Smooth muscle cell (in vitro differentiated cells): ENCODE measurements around the gene OR52E6. TPM values are rescaled to one million over a fixed set of nuclear protein-coding genes. Genes with fewer than 3 reads are reported as not detected.
A peak's percentile ranks its signal among the peaks of the same experiment; 100 is the strongest.

Source experiments
- DNase-seq: peaks from one replicate; lab custom pipeline; 2025; ENCODE audit not compliant: unreplicated experiment; lab: John Stamatoyannopoulos, UW
- H2AFZ ChIP-seq: fragments of 200-600 bp; sonication (generic); 2 replicates; pipeline ENCODE4 v1.6.0; 2016; ENCODE audit warnings: antibody characterized with exemption, low read depth, mild to moderate bottlenecking
- H3F3A ChIP-seq: fragments of 200-600 bp; sonication (generic); 2 replicates; pipeline ENCODE4 v1.6.0; 2017; ENCODE audit warnings: antibody characterized with exemption, low read depth
- H3K27ac ChIP-seq: fragments of 200-600 bp; sonication (generic); 2 replicates; pipeline ENCODE4 v1.5.1; 2016; ENCODE audit warnings: low read depth, mild to moderate bottlenecking
- H3K27me3 ChIP-seq: fragments of 200-600 bp; sonication (generic); 2 replicates; pipeline ENCODE4 v1.6.1; 2016; ENCODE audit warnings: low read depth, mild to moderate bottlenecking
- H3K36me3 ChIP-seq: fragments of 200-600 bp; sonication (generic); 2 replicates; pipeline ENCODE4 v1.5.1; 2016; ENCODE audit warnings: low read depth
- H3K4me1 ChIP-seq: fragments of 200-600 bp; sonication (generic); 2 replicates; pipeline ENCODE4 v1.5.1; 2016; ENCODE audit warnings: low read depth
- H3K4me2 ChIP-seq: fragments of 200-600 bp; sonication (generic); 2 replicates; pipeline ENCODE4 v1.6.0; 2016; ENCODE audit warnings: mild to moderate bottlenecking
- H3K4me3 ChIP-seq: fragments of 200-600 bp; sonication (generic); 2 replicates; pipeline ENCODE4 v1.5.1; 2016; ENCODE audit warnings: mild to moderate bottlenecking
- H3K79me2 ChIP-seq: fragments of 200-600 bp; sonication (generic); 2 replicates; pipeline ENCODE4 v1.6.0; 2016; ENCODE audit warnings: low read depth, mild to moderate bottlenecking
- H3K9ac ChIP-seq: fragments of 200-600 bp; sonication (generic); 2 replicates; pipeline ENCODE4 v1.6.0; 2016; ENCODE audit warnings: low read depth
- H3K9me3 ChIP-seq: fragments of 200-600 bp; sonication (generic); replicated peaks from 2 replicates; pipeline ENCODE4 v1.5.1; 2016; ENCODE audit warnings: low read depth
- H4K20me1 ChIP-seq: fragments of 200-600 bp; sonication (generic); 2 replicates; pipeline ENCODE4 v1.6.0; 2016; ENCODE audit warnings: low read depth
- CTCF ChIP-seq: fragments of 200-600 bp; sonication (generic); IDR thresholded peaks from 2 replicates; pipeline ENCODE4 v1.5.1; 2017; ENCODE audit warnings: borderline replicate concordance, mild to moderate bottlenecking, antibody characterized with exemption; ENCODE audit not compliant: insufficient read depth, poor library complexity, severe bottlenecking
- WGBS: methylation state at CpG from one replicate; pipeline ENCODE4 v1.1.7; 2016; ENCODE audit warnings: low lambda C conversion rate; 5-methylcytosine and 5-hydroxymethylcytosine counted together
- polyA plus RNA-seq: library from polyadenylated mRNA; unstranded; fragments of >200 nt; fragmentation: Nextera tagmentation; extraction: Ambion mirVana; gene quantifications from 2 replicates; pipeline ENCODE4 v1.2.1, GENCODE V29; 2016
- total RNA-seq: library from RNA; depleted of rRNA; stranded (reverse); fragments of >200 nt; gene quantifications from 2 replicates; pipeline ENCODE4 v1.2.3, GENCODE V29; 2014

The OR52E6 gene
- total and polyA plus RNA-seq, 2 experiments from 2014 or later = not detected

- H3K4me3 ChIP-seq = no peak overlapping the region
- no peaks in the 10 kb centered on the region for H4K20me1 ChIP-seq
- no peaks in the 10 kb centered on the region for H3K79me2 ChIP-seq
- no peak for DNase-seq
- no peaks in the 10 kb centered on the region for H3K36me3 ChIP-seq
- no peak overlapping the region for H2AFZ ChIP-seq
- no peaks in the 10 kb centered on the region for H3F3A ChIP-seq
- no peak overlapping the region for H3K9ac ChIP-seq
- no peak for TF ChIP-seq CTCF
- H3K4me2 ChIP-seq = no peak overlapping the region
- WGBS = 72% methylated on average over 2 of the region's 2 CpGs
- no peaks in the 10 kb centered on the region for H3K27me3 ChIP-seq
- H3K4me1 ChIP-seq = no peaks in the 10 kb centered on the region
- H3K9me3 ChIP-seq = no peaks in the 10 kb centered on the region
- no peak overlapping the region for H3K27ac ChIP-seq
These were observed 4.0 kb downstream of the OR52E6 start for GRCh38 chr11:5837695-5838094.

GRCh38 chr11:5833446-5833845 is 8.3 kb downstream of the OR52E6 start:
- Histone ChIP-seq H3K36me3 (no peaks in the 10 kb centered on the region), H3K9me3 (no peaks in the 10 kb centered on the region), H3K27me3 (no peaks in the 10 kb centered on the region), H2AFZ (no peak overlapping the region), H3K27ac (no peak overlapping the region), H3F3A (no peaks in the 10 kb centered on the region), H3K4me2 (no peak overlapping the region), H3K4me1 (no peaks in the 10 kb centered on the region), H3K79me2 (no peaks in the 10 kb centered on the region), H3K9ac (no peak overlapping the region), H3K4me3 (no peak overlapping the region), H4K20me1 (no peaks in the 10 kb centered on the region)
- TF ChIP-seq CTCF = no peak
- WGBS = 86% methylated on average over 2 of the region's 2 CpGs
- no peak for DNase-seq

GRCh38 chr11:5831196-5831829 is 10.4 kb downstream of the OR52E6 start:
- Histone ChIP-seq H3K27me3 (no peaks in the 10 kb centered on the region), H3K27ac (peak overlapping the region; percentile 31), H2AFZ (no peak overlapping the region), H4K20me1 (no peaks in the 10 kb centered on the region), H3K4me2 (no peak overlapping the region), H3K4me1 (no peaks in the 10 kb centered on the region), H3K9me3 (no peaks in the 10 kb centered on the region), H3K4me3 (no peak overlapping the region), H3K9ac (no peak overlapping the region), H3F3A (no peaks in the 10 kb centered on the region), H3K79me2 (no peaks in the 10 kb centered on the region), H3K36me3 (no peaks in the 10 kb centered on the region)
- DNase-seq = no peak
- TF ChIP-seq CTCF = no peak
- 52% methylated on average over 6 of the region's 6 CpGs for WGBS

- no peak overlapping the region for H3K9ac ChIP-seq
- no peaks in the 10 kb centered on the region for H3K4me1 ChIP-seq
- no peaks in the 10 kb centered on the region for H3K9me3 ChIP-seq
- WGBS = 61% methylated on average over 1 of the region's 1 CpG
- H3K4me3 ChIP-seq = no peak overlapping the region
- TF ChIP-seq CTCF = no peak
- H2AFZ ChIP-seq = peak overlapping the region; percentile 52
- no peaks in the 10 kb centered on the region for H3K27me3 ChIP-seq
- H3K36me3 ChIP-seq = no peaks in the 10 kb centered on the region
- no peak for DNase-seq
- no peak overlapping the region for H3K4me2 ChIP-seq
- H4K20me1 ChIP-seq = no peaks in the 10 kb centered on the region
- no peak overlapping the region for H3K27ac ChIP-seq
- no peaks in the 10 kb centered on the region for H3F3A ChIP-seq
- H3K79me2 ChIP-seq = no peaks in the 10 kb centered on the region
These were observed 23.3 kb downstream of the OR52E6 start for GRCh38 chr11:5818245-5818886.
